Spleen (tissue), 11 donors: ENCODE results near the gene VTI1A. TPM values are rescaled to one million over a fixed set of nuclear protein-coding genes. Genes with fewer than 3 reads are reported as not detected.

Experiments
- DNase-seq: peaks from one replicate; pipeline ENCODE4 v3.0.0-alpha.2; 2020
- H3K27ac ChIP-seq, 8 donors: fragments of 200-600 bp; sonication (generic) in 7 of 8; 1 replicate in 4 of 8; 2 replicates in 4 of 8; pipeline versions ENCODE4 v1.5.0 to v1.8.0; 2016 to 2021; ENCODE audit warnings: inconsistent platforms in 4 of 8, mild to moderate bottlenecking in 4 of 8, moderate library complexity in 1 of 8
- H3K27me3 ChIP-seq, 7 donors: fragments of 200-600 bp; sonication (generic) in 6 of 7; replicated peaks in 1 of 7; 1 replicate in 4 of 7; 2 replicates in 3 of 7; pipeline versions ENCODE4 v1.5.0 to v1.8.0; 2016 to 2021; ENCODE audit warnings: inconsistent platforms in 3 of 7, mild to moderate bottlenecking in 1 of 7
- H3K36me3 ChIP-seq, 6 donors: fragments of 200-600 bp; sonication (generic) in 5 of 6; 1 replicate in 4 of 6; 2 replicates in 2 of 6; pipeline versions ENCODE4 v1.5.0 to v1.8.0; 2016 to 2021; ENCODE audit warnings: inconsistent platforms in 2 of 6
- H3K4me1 ChIP-seq, 6 donors: fragments of 200-600 bp; sonication (generic) in 5 of 6; 1 replicate in 3 of 6; 2 replicates in 3 of 6; pipeline versions ENCODE4 v1.5.0 to v1.8.0; 2016 to 2021; ENCODE audit warnings: inconsistent platforms in 3 of 6
- H3K4me3 ChIP-seq, 8 donors: fragments of 200-600 bp; sonication (generic) in 7 of 8; 1 replicate in 4 of 8; 2 replicates in 4 of 8; pipeline versions ENCODE4 v1.5.0 to v1.8.0; 2016 to 2021; ENCODE audit warnings: inconsistent platforms in 4 of 8, mild to moderate bottlenecking in 4 of 8, moderate library complexity in 2 of 8
- H3K9me3 ChIP-seq, 8 donors: fragments of 200-600 bp; sonication (generic) in 7 of 8; 1 replicate in 4 of 8; 2 replicates in 4 of 8; pipeline versions ENCODE4 v1.5.0 to v1.8.0; 2016 to 2021; ENCODE audit warnings: inconsistent platforms in 4 of 8
- CTCF ChIP-seq, 11 experiments: fragments of 200-600 bp in 7 of 11; fragments of 450-650 bp in 4 of 11; sonication (generic) in 4 of 11; IDR thresholded peaks in 8 of 11; conservative IDR thresholded peaks in 3 of 11; 1 replicate in 7 of 11; 2 replicates in 4 of 11; pipeline versions ENCODE4 v1.4.0 to v1.8.0; 2016 to 2021; ENCODE audit warnings: antibody characterized with exemption in 11 of 11, inconsistent platforms in 4 of 11, mild to moderate bottlenecking in 1 of 11
- POLR2A ChIP-seq, 3 donors: fragments of 450-650 bp; IDR thresholded peaks; one replicate each; pipeline ENCODE4 v1.5.1; 2017; ENCODE audit warnings: antibody characterized with exemption in 3 of 3, mild to moderate bottlenecking in 1 of 3
- POLR2AphosphoS5 ChIP-seq, 3 donors: sonication (generic); formaldehyde crosslinking; IDR thresholded peaks; one replicate each; pipeline ENCODE4 v1.5.1; 2017; ENCODE audit warnings: antibody characterized with exemption in 3 of 3
- WGBS, 5 donors: extraction: QIAGEN DNeasy Blood & Tissue Kit in 3 of 5; methylation state at CpG; one replicate each; pipeline versions ENCODE4 v1.1.5 to v1.1.7; 2013 to 2018; 5-methylcytosine and 5-hydroxymethylcytosine counted together
- intact Hi-C: fragments of 100-400 bp; cut with DNase I; formaldehyde crosslinking; loops from one replicate; pipeline ENCODE4 v1.15.0; 2023; ENCODE audit warnings: low total_unique reads
- polyA plus RNA-seq, 3 donors: library from polyadenylated mRNA; stranded (reverse); fragments of 200-250 nt; gene quantifications; one replicate each; pipeline ENCODE4 v1.2.1, GENCODE V29; 2013
- total RNA-seq, 7 donors: library from RNA; depleted of rRNA in 3 of 7; stranded (reverse); fragments of >200 nt in 3 of 7; fragmentation: NEBNext Ultra II Directional in 4 of 7; extraction: Animal tissue kit (Norgen Biotek cat#: 25700) in 4 of 7; gene quantifications; one replicate each; pipeline versions ENCODE4 v1.1.0 to v1.2.1, GENCODE V29; 2016 to 2021
- donor health status: healthy with polysubstance abuse.
- donor health status: DM: no; HTN: no; CAD: no; lungs with moderate emphysema.
- donor health status: DM: no; HTN: no; CAD: no.
- donor health status: Bipolar disorder and iron deficiency.
- donor health status: healthy.
- donor health status: DM: no; HTN: no; CAD: no.
- donor health status: DM: yes; HTN: yes; CAD: no.

VTI1A gene
- total and polyA plus RNA-seq, 10 donors = 7.8 to 129 (median 56.2) TPM

- Histone ChIP-seq H3K27me3 (no peaks in the 10 kb centered on the region), H3K36me3 (peaks cover 0 to 15% (median 0%) of the 10 kb centered on the region in 6 donors), H3K27ac (no peak overlapping the region), H3K4me1 (peaks cover 0 to 4% (median 0%) of the 10 kb centered on the region in 6 donors), H3K4me3 (no peak overlapping the region), H3K9me3 (no peaks in the 10 kb centered on the region)
- WGBS, 5 donors = 36 to 57% (median 43%) methylated on average over 10 of the region's 10 CpGs
- intact Hi-C loops = no loop called here
- TF ChIP-seq CTCF (IDR thresholded peaks at IDR 0.05 in 8 of 11, conservative IDR thresholded peaks at IDR 0.05 in 3 of 11) (no peak), POLR2AphosphoS5 (IDR thresholded peaks at IDR 0.05) (no peak), POLR2A (IDR thresholded peaks at IDR 0.05) (no peak)
- DNase-seq = no peak
Measured at GRCh38 chr10:112753961-112754411, 307.0 kb downstream of the VTI1A start.

- peaks cover 0 to 4% (median 0%) of the 10 kb centered on the region in 6 donors for H3K4me1 ChIP-seq
- no peak overlapping the region for H3K27ac ChIP-seq
- 86 to 96% (median 94%) methylated on average over 12 of the region's 12 CpGs for WGBS, 5 donors
- TF ChIP-seq POLR2A (IDR thresholded peaks at IDR 0.05) (no peak), POLR2AphosphoS5 (IDR thresholded peaks at IDR 0.05) (no peak), CTCF (IDR thresholded peaks at IDR 0.05 in 8 of 11, conservative IDR thresholded peaks at IDR 0.05 in 3 of 11) (no peak)
- H3K27me3 ChIP-seq = no peaks in the 10 kb centered on the region
- intact Hi-C loops = no loop called here
- no peaks in the 10 kb centered on the region for H3K9me3 ChIP-seq
- no peak for DNase-seq
- H3K4me3 ChIP-seq = no peak overlapping the region
- peaks cover 0 to 20% (median 0%) of the 10 kb centered on the region in 6 donors for H3K36me3 ChIP-seq
Measured at GRCh38 chr10:112755446-112756234, 308.6 kb downstream of the VTI1A start.

GRCh38 chr10:112756235-112756527, 309.2 kb downstream of the VTI1A start:
- H3K4me1 ChIP-seq = peaks cover 0 to 4% (median 0%) of the 10 kb centered on the region in 6 donors
- intact Hi-C loops = no loop called here
- H3K27me3 ChIP-seq = no peaks in the 10 kb centered on the region
- TF ChIP-seq POLR2AphosphoS5 (IDR thresholded peaks at IDR 0.05) = no peak
- no peak for TF ChIP-seq POLR2A (IDR thresholded peaks at IDR 0.05)
- no peak for TF ChIP-seq CTCF (IDR thresholded peaks at IDR 0.05 in 8 of 11, conservative IDR thresholded peaks at IDR 0.05 in 3 of 11)
- 89 to 98% (median 94%) methylated on average over 7 of the region's 7 CpGs for WGBS, 5 donors
- H3K4me3 ChIP-seq = no peak overlapping the region
- peaks cover 0 to 20% (median 0%) of the 10 kb centered on the region in 6 donors for H3K36me3 ChIP-seq
- H3K27ac ChIP-seq = no peak overlapping the region
- DNase-seq = no peak
- H3K9me3 ChIP-seq = no peaks in the 10 kb centered on the region

- Histone ChIP-seq H3K36me3 (peaks cover 0 to 20% (median 0%) of the 10 kb centered on the region in 6 donors), H3K4me1 (peaks cover 0 to 4% (median 0%) of the 10 kb centered on the region in 6 donors), H3K27me3 (no peaks in the 10 kb centered on the region), H3K9me3 (no peaks in the 10 kb centered on the region), H3K27ac (no peak overlapping the region), H3K4me3 (no peak overlapping the region)
- no peak for TF ChIP-seq CTCF (IDR thresholded peaks at IDR 0.05 in 8 of 11, conservative IDR thresholded peaks at IDR 0.05 in 3 of 11)
- no peak for TF ChIP-seq POLR2AphosphoS5 (IDR thresholded peaks at IDR 0.05)
- no peak for TF ChIP-seq POLR2A (IDR thresholded peaks at IDR 0.05)
- no peak for DNase-seq
- WGBS, 5 donors = 74 to 91% (median 84%) methylated on average over 2 of the region's 2 CpGs
- intact Hi-C loops = no loop called here
Measured at GRCh38 chr10:112758961-112759360, 311.9 kb downstream of the VTI1A start.
